ENCODE data around the gene MEGF11.

MEGF11 gene

DNA sequence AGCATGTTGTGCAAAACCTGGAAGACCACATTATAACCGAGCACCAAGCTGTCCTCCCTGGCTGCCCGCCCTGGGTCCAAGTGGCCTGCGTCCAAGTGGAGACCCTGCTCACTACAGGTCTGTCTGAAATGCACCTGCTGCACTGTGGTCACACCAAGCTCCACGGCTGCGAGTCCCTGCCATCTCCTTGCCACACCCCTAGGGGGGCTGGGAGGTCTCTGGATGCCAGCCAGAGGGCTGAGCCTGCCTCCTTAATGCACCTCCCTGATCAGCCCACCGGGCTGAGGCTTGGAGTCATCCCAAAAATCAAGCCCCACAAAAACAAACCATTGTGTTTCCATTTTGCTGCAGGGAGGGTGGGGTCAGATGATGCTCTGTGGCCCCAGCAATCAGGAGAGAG is 187.1 kb downstream of the MEGF11 start:
- Mint-ChIP-seq H3K4me1 (no peaks in the 10 kb centered on the region), H3K4me3 (no peak overlapping the region), H3K27me3 (no peaks in the 10 kb centered on the region), H3K27ac (no peak overlapping the region), H3K36me3 (no peaks in the 10 kb centered on the region), H3K9me3 (peaks cover 2% of the 10 kb centered on the region)
- ATAC-seq, result no peak

DNA sequence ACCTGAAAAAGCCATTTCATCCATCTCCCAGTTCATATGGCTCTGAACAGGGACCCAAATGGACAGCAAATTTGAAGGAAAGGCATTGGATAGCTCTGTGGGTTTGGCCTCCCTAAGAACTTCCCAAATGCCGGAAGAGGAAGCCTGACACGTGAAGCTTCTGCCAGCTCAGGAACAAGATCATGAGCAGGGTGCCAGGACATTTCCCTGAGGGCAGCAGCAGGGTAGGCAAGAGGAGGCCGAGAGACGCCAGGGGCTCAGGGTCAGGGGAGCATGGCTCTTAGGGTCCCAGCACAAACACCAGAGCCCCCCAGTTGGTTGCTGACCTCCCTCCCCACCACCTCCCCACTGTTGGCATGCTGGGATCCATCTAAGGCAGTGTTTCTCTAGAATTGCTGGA is 187.5 kb downstream of the MEGF11 start:
- Mint-ChIP-seq H3K9me3 (peaks cover 2% of the 10 kb centered on the region), H3K36me3 (no peaks in the 10 kb centered on the region), H3K27ac (no peak overlapping the region), H3K4me1 (no peaks in the 10 kb centered on the region), H3K4me3 (no peak overlapping the region), H3K27me3 (peaks cover 3% of the 10 kb centered on the region)
- ATAC-seq, result no peak

DNA sequence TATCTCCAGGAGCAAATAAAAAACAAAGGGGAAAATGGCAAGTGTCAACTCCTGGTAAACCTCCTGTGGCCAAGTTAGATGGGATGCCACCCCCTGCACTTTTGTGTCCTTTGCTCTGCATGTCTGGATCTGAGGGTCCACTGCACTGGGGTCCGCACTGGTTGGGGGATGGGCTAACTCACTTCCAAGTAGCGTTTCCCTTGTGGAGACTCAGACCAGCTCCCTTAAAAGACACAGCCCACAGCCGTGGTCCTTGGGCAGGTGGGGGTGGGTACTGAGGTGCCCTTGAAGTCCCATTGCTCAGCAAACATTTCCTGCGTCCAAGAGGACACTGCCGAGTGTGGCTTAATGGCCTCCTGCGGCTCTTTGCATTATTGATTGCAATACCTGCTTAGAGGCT is 188.2 kb downstream of the MEGF11 start:
- Mint-ChIP-seq H3K27ac (no peak overlapping the region), H3K9me3 (peaks cover 2% of the 10 kb centered on the region), H3K4me1 (no peaks in the 10 kb centered on the region), H3K27me3 (peaks cover 10% of the 10 kb centered on the region), H3K4me3 (no peak overlapping the region), H3K36me3 (no peaks in the 10 kb centered on the region)
- ATAC-seq, result no peak

DNA sequence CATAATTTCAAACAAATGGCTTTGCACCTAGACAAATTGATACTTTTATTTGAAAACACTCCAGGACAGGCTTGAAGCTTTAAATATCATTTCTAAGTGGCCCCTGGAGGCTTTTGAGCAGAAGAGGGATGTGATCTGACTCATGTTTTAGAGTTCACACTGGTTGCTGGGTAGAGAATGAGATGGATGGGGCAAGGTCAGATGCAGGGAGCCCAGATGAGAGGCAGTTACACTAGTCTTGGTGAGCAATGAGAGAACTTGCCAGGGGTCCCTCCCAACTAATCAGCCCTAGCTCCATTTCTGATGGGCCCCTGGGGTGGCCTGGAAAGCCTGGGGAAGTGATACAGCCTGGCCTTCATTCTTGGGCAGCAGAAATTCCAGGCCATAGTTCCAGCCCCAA is 190.4 kb downstream of the MEGF11 start:
- Mint-ChIP-seq H3K4me1 (no peaks in the 10 kb centered on the region), H3K9me3 (peaks cover 2% of the 10 kb centered on the region), H3K27ac (no peak overlapping the region), H3K4me3 (no peak overlapping the region), H3K36me3 (no peaks in the 10 kb centered on the region), H3K27me3 (peaks cover 29% of the 10 kb centered on the region)
- no peak for ATAC-seq

DNA sequence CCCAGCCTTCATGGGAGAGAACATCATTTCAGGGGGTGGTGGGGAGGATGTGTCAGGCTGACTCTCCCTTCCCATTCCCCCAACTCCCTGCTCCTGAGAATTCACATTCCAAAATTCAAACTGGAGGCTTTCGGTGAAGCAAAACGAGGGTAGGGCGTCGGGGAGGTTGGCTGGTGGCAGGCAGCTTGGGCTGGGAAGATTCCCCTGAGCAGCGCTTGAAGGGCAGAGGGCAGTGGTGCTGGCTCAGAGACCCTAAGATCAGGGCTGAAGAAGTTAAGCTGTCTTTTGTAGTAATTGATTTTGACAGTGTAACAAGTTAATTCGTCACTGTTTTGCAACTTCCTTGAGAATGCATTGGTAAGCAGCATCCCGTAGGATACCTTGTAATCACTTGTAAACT is 196.5 kb downstream of the MEGF11 start:
- H3K36me3 Mint-ChIP-seq, result no peaks in the 10 kb centered on the region
- H3K27me3 Mint-ChIP-seq, result peaks cover 29% of the 10 kb centered on the region
- no peak overlapping the region for H3K27ac Mint-ChIP-seq
- no peaks in the 10 kb centered on the region for H3K9me3 Mint-ChIP-seq
- no peaks in the 10 kb centered on the region for H3K4me1 Mint-ChIP-seq
- no peak overlapping the region for H3K4me3 Mint-ChIP-seq
- no peak for ATAC-seq

DNA sequence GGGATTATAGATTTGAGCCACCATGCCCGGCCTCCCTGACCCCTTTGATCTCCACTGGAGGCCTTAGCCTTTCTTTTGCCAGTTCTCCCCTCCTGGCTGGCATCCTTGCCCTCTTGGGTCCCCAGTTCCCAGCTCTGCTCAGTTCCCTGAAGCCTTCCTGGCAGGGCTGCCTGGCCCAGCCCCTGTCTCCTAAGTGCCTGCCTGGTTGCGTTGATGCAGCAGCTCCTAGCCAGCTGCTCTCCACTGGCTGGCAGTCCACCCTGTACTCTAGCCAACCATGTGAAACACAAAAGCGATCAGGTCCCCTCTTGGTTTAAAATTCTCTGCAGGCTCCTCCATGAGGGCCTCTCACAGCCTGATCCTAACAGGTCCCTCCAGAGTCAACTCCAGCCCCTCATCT is 199.6 kb downstream of the MEGF11 start:
- peaks cover 15% of the 10 kb centered on the region for H3K27me3 Mint-ChIP-seq
- no peak overlapping the region for H3K27ac Mint-ChIP-seq
- H3K4me3 Mint-ChIP-seq, result no peak overlapping the region
- H3K36me3 Mint-ChIP-seq, result no peaks in the 10 kb centered on the region
- no peaks in the 10 kb centered on the region for H3K4me1 Mint-ChIP-seq
- H3K9me3 Mint-ChIP-seq, result no peaks in the 10 kb centered on the region
- ATAC-seq, result no peak

DNA sequence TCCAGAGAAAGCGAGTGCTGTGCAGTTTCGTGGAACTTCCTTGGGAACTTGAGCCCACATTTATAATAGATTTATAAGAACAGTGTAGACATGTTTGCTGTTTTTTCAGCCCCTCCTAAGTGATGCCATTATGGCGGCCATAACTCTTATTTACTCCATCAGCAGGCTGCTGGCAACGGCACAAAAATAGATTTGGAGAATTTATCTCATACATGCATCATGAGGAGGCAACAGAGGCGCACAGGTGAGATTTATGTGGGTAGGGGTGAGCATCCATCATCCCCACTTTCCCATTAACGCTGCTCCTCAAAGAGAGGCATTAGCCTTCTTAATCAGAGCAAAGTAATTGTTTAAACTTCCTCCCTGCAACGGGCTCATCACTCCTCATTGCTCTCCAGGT is 201.7 kb downstream of the MEGF11 start:
- Mint-ChIP-seq H3K4me3 (no peak overlapping the region), H3K36me3 (no peaks in the 10 kb centered on the region), H3K4me1 (no peaks in the 10 kb centered on the region), H3K27ac (no peak overlapping the region), H3K9me3 (no peaks in the 10 kb centered on the region), H3K27me3 (peaks cover 9% of the 10 kb centered on the region)
- ATAC-seq, result no peak

DNA sequence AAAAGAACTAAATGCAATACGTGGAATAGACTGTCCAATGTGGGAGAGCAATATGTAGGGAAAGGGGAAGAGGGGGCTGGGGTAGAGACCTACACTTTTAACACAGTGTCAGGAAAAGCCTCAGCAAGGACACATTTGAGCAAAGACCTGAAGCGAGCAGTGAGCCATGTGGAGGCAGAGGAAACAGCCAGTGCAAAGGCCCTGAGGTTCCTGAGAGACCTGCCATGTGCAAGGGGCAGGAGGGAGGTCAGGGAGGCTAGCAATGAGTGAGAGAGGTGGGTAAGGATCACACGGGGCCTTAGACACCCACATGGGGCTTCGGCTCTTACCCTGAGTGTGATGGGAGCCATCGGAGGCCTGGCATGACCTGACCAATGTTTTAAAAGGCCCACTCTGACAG is 203.3 kb downstream of the MEGF11 start:
- Mint-ChIP-seq H3K36me3 (no peaks in the 10 kb centered on the region), H3K4me3 (no peak overlapping the region), H3K27ac (no peak overlapping the region), H3K4me1 (no peaks in the 10 kb centered on the region), H3K9me3 (no peaks in the 10 kb centered on the region), H3K27me3 (peaks cover 9% of the 10 kb centered on the region)
- ATAC-seq, result no peak

DNA sequence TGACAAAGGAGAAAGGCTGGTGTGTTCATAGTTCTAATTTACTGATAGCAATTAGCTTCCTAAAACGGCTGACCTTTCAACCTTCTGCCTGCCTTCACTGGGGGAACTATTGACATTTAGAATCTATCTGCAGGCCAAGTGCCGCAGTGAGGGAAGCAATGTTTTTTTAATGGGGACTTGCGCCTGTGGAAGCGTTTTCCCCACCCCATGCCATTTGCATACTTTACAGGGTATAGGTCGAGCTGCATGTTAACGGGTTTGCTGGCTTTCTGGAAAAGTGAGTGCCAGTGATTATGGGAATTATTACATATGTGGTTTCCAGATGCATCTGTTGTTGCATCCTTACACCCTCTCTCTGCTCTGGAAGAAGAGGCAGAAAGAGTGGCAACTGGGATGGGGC is 204.2 kb downstream of the MEGF11 start:
- Mint-ChIP-seq H3K27me3 (peaks cover 18% of the 10 kb centered on the region), H3K4me3 (no peak overlapping the region), H3K9me3 (no peaks in the 10 kb centered on the region), H3K36me3 (no peaks in the 10 kb centered on the region), H3K4me1 (no peaks in the 10 kb centered on the region), H3K27ac (no peak overlapping the region)
- ATAC-seq, result no peak

DNA sequence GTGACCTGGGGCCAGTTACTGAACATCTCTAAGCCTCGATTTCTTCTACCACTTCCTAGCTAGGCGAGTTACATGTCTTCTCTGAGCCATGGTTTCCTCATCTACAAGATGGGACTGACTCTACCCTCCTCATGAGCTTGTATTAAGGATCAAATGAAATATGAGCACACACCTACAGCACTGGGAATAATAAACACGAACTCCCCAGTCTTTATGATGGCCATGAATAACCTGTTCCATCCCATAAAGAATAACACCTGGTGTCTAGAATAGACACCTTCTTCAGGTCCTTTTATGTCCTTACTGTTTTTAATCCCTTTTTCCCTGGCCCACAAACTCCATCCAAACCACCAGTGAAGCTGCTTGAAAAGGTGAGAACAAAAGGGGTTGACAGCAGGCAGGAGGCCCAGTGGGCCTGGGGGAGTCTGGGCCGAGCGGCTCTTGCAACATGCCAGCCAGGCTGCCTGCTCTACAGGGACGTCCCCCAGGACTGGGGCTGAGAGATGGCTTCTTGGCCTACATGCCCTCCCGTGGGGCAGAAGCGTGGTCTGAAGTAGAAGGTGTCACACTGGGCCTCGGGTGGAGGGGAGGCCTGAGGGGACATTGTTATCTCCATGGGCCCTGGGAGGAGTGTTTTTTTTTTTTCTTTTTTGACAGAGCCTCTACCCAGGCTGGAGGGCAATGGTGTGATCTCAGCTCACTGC is 206.1 kb downstream of the MEGF11 start:
- no peak for ATAC-seq
- no peaks in the 10 kb centered on the region for H3K4me1 Mint-ChIP-seq
- H3K4me3 Mint-ChIP-seq, result no peak overlapping the region
- H3K36me3 Mint-ChIP-seq, result no peaks in the 10 kb centered on the region
- H3K27me3 Mint-ChIP-seq, result peaks cover 26% of the 10 kb centered on the region
- H3K9me3 Mint-ChIP-seq, result no peaks in the 10 kb centered on the region
- no peak overlapping the region for H3K27ac Mint-ChIP-seq

DNA sequence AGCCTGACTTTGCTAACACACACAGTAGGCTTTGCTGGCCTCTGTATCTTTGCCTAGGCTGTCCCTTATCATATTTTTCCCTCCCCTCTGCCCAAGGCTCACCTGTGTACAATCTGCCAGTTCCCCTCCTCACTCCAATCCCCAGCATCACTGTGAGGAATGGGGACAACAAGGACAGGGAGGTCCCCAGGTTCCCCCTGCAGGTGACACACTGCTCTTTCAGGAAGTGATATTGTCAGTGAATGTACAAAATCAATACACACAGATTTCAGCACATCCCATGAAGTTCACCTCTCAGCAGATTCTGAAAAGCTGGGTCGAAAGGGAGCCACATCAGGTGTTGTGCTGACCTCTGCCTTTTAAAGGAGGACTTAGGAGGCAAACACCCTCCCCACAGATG is 206.8 kb downstream of the MEGF11 start:
- no peak overlapping the region for H3K4me3 Mint-ChIP-seq
- ATAC-seq, result no peak
- H3K4me1 Mint-ChIP-seq, result no peaks in the 10 kb centered on the region
- H3K9me3 Mint-ChIP-seq, result no peaks in the 10 kb centered on the region
- no peaks in the 10 kb centered on the region for H3K36me3 Mint-ChIP-seq
- H3K27ac Mint-ChIP-seq, result no peak overlapping the region
- H3K27me3 Mint-ChIP-seq, result peaks cover 33% of the 10 kb centered on the region

DNA sequence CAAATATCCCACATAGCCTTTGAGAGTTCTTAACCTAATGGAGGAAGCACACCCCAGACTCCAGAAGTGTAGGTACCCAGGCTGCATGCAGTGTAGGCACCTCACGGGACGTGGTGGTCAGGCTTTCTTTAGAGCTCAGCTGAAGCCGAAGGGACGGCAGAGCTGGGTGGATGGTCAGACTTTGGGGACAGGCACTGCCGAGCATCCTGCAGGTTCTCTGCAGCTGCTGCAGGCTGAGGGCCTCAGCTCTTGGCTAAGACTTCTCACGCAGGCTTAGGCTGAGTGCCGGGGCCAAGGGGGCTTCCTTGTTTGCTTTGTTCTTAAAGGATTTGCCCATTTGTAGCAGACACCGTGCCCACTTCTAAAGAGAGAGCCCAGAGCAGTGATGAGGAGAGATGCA is 207.2 kb downstream of the MEGF11 start:
- Mint-ChIP-seq H3K27ac (no peak overlapping the region), H3K27me3 (peaks cover 34% of the 10 kb centered on the region), H3K36me3 (no peaks in the 10 kb centered on the region), H3K4me3 (no peak overlapping the region), H3K4me1 (no peaks in the 10 kb centered on the region), H3K9me3 (no peaks in the 10 kb centered on the region)
- no peak for ATAC-seq

DNA sequence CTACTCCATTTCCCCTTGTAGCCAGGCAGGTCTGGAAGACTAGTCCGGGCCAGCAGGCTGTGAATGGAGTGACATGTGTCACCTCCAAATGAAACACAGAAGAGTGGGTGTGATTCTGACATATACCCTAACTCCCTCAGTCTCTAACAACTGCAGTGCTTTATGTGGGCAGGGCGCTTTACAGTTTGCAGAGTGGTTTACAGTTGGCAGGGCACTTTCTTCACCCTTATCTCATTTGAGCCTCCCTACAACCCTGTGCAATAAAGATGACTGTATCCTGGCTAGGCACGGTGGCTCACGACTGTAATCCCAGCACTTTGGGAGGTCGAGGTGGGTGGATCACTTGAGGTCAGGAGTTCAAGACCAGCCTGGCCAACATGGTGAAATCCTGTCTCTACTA is 208.0 kb downstream of the MEGF11 start:
- H3K4me1 Mint-ChIP-seq, result no peaks in the 10 kb centered on the region
- H3K9me3 Mint-ChIP-seq, result no peaks in the 10 kb centered on the region
- no peak overlapping the region for H3K27ac Mint-ChIP-seq
- H3K36me3 Mint-ChIP-seq, result no peaks in the 10 kb centered on the region
- ATAC-seq, result no peak
- peaks cover 40% of the 10 kb centered on the region for H3K27me3 Mint-ChIP-seq
- H3K4me3 Mint-ChIP-seq, result no peak overlapping the region

DNA sequence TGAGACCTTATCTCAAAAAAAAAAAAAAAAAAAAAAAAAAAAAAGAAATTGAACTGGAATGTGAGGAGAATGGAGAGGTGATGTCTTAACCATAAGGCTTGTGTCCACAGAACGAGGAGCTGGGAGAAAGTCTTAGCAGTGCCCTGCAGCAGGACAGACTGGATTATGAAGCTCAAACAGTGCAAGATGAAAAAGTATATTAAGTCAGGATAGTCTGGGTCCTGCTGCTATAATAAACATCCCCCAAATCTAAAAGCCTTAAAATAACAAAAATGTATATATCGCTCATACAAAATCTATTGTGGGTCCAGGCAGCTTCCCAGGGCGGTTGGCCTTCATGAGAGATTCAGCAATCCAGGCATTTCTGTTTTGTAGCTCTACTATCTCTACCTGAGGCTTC is 208.7 kb downstream of the MEGF11 start:
- ATAC-seq, result no peak

DNA sequence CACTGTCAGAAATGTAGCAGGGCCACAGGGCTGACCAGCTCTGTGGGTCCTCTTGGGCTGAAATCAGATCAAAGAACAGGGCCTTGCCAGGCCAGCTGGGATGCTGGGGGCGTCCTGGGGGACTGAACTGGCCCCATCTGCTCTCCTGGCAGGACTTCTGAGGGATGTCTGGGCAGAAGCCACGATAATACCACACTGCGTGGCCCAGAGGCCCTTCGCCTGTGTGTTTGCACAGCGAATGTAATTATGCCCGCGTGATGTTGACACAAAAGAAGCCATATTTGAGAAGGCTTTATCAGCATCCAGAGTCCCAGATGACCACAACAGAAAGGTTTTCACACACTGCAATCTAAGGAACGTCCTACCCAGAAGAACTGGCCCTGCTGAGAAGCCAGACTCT is 210.3 kb downstream of the MEGF11 start:
- Mint-ChIP-seq H3K9me3 (no peaks in the 10 kb centered on the region), H3K4me1 (no peaks in the 10 kb centered on the region), H3K27me3 (peaks cover 43% of the 10 kb centered on the region), H3K27ac (no peak overlapping the region), H3K4me3 (no peak overlapping the region), H3K36me3 (no peaks in the 10 kb centered on the region)
- ATAC-seq, result no peak

More for the DNA sequence above, 208.7 kb downstream of the MEGF11 start:
- Mint-ChIP-seq H3K4me1 (no peaks in the 10 kb centered on the region), H3K9me3 (no peaks in the 10 kb centered on the region), H3K36me3 (no peaks in the 10 kb centered on the region), H3K4me3 (no peak overlapping the region), H3K27me3 (peaks cover 36% of the 10 kb centered on the region), H3K27ac (no peak overlapping the region)

DNA sequence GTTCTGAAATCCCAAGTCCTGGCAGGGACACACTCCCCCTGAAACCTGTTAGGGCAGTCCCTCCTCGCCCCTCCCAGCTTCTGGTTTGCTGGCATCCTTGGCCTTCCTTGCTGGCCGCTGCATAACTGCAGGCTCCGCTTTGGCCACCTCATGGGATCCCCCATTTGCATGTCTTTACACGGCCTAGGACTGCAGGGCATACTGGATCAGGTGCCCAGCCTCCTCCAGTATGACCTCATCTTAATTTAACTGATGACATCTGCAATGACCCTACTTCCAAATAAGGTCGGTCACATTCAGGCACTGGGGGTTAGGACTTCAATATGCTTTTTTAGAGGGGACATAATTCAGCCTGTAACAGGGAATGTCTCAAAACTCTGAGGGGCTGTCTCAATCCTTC is 210.9 kb downstream of the MEGF11 start:
- H3K4me3 Mint-ChIP-seq, result no peak overlapping the region
- H3K27ac Mint-ChIP-seq, result no peak overlapping the region
- peaks cover 47% of the 10 kb centered on the region for H3K27me3 Mint-ChIP-seq
- no peak for ATAC-seq
- H3K4me1 Mint-ChIP-seq, result no peaks in the 10 kb centered on the region
- no peaks in the 10 kb centered on the region for H3K9me3 Mint-ChIP-seq
- H3K36me3 Mint-ChIP-seq, result no peaks in the 10 kb centered on the region

DNA sequence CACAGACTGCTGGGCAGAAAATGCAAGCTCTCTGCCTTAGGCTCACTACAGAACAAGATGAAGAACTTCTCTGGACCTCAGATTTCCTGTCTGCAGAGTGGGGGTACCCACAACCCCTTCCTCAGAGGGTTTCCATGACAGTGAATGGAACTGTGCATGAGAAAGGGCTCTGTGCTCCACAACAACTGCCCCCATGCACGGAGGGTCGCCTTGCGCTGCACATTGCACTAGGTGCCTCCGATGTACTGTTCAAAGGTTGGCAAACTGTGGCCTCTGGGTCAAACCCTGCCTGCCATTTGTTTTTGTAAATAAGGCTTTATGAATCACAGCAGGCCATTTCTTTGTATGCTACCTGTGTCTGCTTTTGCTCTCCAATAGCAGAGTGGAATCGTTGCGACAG is 212.3 kb downstream of the MEGF11 start:
- H3K27me3 Mint-ChIP-seq, result peaks cover 53% of the 10 kb centered on the region
- H3K27ac Mint-ChIP-seq, result no peak overlapping the region

More for the DNA sequence above, 212.3 kb downstream of the MEGF11 start:
- H3K9me3 Mint-ChIP-seq, result no peaks in the 10 kb centered on the region
- H3K36me3 Mint-ChIP-seq, result no peaks in the 10 kb centered on the region
- no peak overlapping the region for H3K4me3 Mint-ChIP-seq
- ATAC-seq, result no peak
- H3K4me1 Mint-ChIP-seq, result no peaks in the 10 kb centered on the region
